GM18861 (cell line): Measurements from ENCODE around the gene STRIP2.
"Not testable (repeated sequence)": the region's sequence is repeated elsewhere in the genome, so short reads cannot be mapped to it uniquely, and the experiment has no call there.

Experiments
- ATAC-seq: cut with Tn5 transposase; IDR thresholded peaks from one replicate; pipeline ENCODE4 v1.9.1; 2021; ENCODE audit not compliant: unreplicated experiment

The STRIP2 gene

GRCh38 chr7:129422727-129423126 lies 11.5 kb upstream of the STRIP2 start:
- ATAC-seq = no peak

GRCh38 chr7:129423700-129424410 lies 10.4 kb upstream of the STRIP2 start:
- ATAC-seq = no peak

- ATAC-seq = no peak
Observed at GRCh38 chr7:129426482-129426881, 7.8 kb upstream of the STRIP2 start.

GRCh38 chr7:129427526-129428045 lies 6.6 kb upstream of the STRIP2 start:
- no peak for ATAC-seq

GRCh38 chr7:129431911-129432643 lies 2.2 kb upstream of the STRIP2 start:
- ATAC-seq = no peak

GRCh38 chr7:129434675-129435318 lies 565 bp downstream of the STRIP2 start:
- ATAC-seq = no peak

GRCh38 chr7:129435414-129435829 lies 1.2 kb downstream of the STRIP2 start:
- no peak for ATAC-seq

- ATAC-seq = no peak
Observed at GRCh38 chr7:129436335-129436923, 2.2 kb downstream of the STRIP2 start.

GRCh38 chr7:129437190-129437589 lies 3.0 kb downstream of the STRIP2 start:
- no peak for ATAC-seq

GRCh38 chr7:129438281-129438838 lies 4.1 kb downstream of the STRIP2 start:
- ATAC-seq = no peak

- no peak for ATAC-seq
Observed at GRCh38 chr7:129438839-129439651, 4.8 kb downstream of the STRIP2 start.

GRCh38 chr7:129439963-129440625 lies 5.9 kb downstream of the STRIP2 start:
- ATAC-seq = no peak

- ATAC-seq = no peak
Observed at GRCh38 chr7:129443612-129444011, 9.4 kb downstream of the STRIP2 start.

GRCh38 chr7:129444776-129445175 lies 10.5 kb downstream of the STRIP2 start:
- ATAC-seq = not testable (repeated sequence)

GRCh38 chr7:129446925-129447324 lies 12.7 kb downstream of the STRIP2 start:
- not testable (repeated sequence) for ATAC-seq

GRCh38 chr7:129447445-129447844 lies 13.2 kb downstream of the STRIP2 start:
- ATAC-seq = not testable (repeated sequence)

GRCh38 chr7:129448608-129449007 lies 14.4 kb downstream of the STRIP2 start:
- ATAC-seq = not testable (repeated sequence)

- ATAC-seq = no peak
Observed at GRCh38 chr7:129450295-129450694, 16.1 kb downstream of the STRIP2 start.

- no peak for ATAC-seq
Observed at GRCh38 chr7:129452589-129453231, 18.5 kb downstream of the STRIP2 start.
